Neural cell (in vitro differentiated cells): ENCODE results near the gene INPP5A.

Experiments used
- EP300 ChIP-seq: fragments of 450-650 bp; conservative IDR thresholded peaks from 2 replicates; pipeline ENCODE4 v1.6.1; 2014; ENCODE audit warnings: antibody characterized with exemption, mild to moderate bottlenecking, moderate library complexity; ENCODE audit not compliant: poor library complexity, severe bottlenecking
- EZH2 ChIP-seq: fragments of 200-600, 300-800 bp; shearing (Covaris generic), sonication (generic); IDR thresholded peaks from 2 replicates; pipeline ENCODE4 v1.6.1; 2014; ENCODE audit warnings: antibody characterized with exemption, low read length, borderline replicate concordance, mild to moderate bottlenecking; ENCODE audit not compliant: insufficient read depth, poor library complexity, severe bottlenecking
- POLR2AphosphoS5 ChIP-seq: IDR thresholded peaks from 2 replicates; pipeline ENCODE4 v1.6.1; 2012
- RAD21 ChIP-seq: fragments of 450-650 bp; conservative IDR thresholded peaks from 2 replicates; pipeline ENCODE4 v1.6.1; 2014; ENCODE audit warnings: antibody characterized with exemption, mild to moderate bottlenecking, moderate library complexity
- TF ChIP-seq, protein P1 (sequence below): fragments of 450-650 bp; IDR thresholded peaks from 2 replicates; pipeline ENCODE4 v1.5.1; 2014; ENCODE audit warnings: antibody characterized with exemption, mild to moderate bottlenecking, moderate library complexity; ENCODE audit not compliant: poor library complexity, severe bottlenecking
- TF ChIP-seq, protein P2 (sequence below): IDR thresholded peaks from 2 replicates; pipeline ENCODE4 v1.6.1; 2012; ENCODE audit warnings: borderline replicate concordance

DNA sequence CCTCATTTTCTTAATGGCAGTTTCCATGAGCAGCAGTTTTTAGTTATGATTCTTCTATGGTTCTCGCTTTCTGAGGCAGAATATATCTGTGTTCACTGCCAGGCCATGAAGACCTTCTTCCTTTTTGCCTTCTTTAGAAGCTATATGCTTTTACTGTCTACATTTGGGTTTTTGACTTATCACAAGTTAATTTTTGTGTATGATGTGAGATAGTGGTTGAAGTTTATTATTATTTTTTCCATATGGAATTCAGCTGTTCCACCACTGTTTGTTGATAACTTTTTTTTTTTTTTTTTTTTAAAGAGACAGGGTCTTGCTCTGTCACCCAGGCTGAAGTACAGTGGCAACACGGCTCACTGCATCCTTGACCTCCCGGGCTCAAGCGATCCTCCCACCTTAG, 44.5 kb downstream of the INPP5A start:
- TF ChIP-seq POLR2AphosphoS5 (no peak), RAD21 (no peak), EP300 (no peak), EZH2 (no peak)
- TF ChIP-seq, protein P1, sequence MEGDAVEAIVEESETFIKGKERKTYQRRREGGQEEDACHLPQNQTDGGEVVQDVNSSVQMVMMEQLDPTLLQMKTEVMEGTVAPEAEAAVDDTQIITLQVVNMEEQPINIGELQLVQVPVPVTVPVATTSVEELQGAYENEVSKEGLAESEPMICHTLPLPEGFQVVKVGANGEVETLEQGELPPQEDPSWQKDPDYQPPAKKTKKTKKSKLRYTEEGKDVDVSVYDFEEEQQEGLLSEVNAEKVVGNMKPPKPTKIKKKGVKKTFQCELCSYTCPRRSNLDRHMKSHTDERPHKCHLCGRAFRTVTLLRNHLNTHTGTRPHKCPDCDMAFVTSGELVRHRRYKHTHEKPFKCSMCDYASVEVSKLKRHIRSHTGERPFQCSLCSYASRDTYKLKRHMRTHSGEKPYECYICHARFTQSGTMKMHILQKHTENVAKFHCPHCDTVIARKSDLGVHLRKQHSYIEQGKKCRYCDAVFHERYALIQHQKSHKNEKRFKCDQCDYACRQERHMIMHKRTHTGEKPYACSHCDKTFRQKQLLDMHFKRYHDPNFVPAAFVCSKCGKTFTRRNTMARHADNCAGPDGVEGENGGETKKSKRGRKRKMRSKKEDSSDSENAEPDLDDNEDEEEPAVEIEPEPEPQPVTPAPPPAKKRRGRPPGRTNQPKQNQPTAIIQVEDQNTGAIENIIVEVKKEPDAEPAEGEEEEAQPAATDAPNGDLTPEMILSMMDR = no peak
- TF ChIP-seq, protein P2, sequence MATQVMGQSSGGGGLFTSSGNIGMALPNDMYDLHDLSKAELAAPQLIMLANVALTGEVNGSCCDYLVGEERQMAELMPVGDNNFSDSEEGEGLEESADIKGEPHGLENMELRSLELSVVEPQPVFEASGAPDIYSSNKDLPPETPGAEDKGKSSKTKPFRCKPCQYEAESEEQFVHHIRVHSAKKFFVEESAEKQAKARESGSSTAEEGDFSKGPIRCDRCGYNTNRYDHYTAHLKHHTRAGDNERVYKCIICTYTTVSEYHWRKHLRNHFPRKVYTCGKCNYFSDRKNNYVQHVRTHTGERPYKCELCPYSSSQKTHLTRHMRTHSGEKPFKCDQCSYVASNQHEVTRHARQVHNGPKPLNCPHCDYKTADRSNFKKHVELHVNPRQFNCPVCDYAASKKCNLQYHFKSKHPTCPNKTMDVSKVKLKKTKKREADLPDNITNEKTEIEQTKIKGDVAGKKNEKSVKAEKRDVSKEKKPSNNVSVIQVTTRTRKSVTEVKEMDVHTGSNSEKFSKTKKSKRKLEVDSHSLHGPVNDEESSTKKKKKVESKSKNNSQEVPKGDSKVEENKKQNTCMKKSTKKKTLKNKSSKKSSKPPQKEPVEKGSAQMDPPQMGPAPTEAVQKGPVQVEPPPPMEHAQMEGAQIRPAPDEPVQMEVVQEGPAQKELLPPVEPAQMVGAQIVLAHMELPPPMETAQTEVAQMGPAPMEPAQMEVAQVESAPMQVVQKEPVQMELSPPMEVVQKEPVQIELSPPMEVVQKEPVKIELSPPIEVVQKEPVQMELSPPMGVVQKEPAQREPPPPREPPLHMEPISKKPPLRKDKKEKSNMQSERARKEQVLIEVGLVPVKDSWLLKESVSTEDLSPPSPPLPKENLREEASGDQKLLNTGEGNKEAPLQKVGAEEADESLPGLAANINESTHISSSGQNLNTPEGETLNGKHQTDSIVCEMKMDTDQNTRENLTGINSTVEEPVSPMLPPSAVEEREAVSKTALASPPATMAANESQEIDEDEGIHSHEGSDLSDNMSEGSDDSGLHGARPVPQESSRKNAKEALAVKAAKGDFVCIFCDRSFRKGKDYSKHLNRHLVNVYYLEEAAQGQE = no peak
